Activated naive CD8-positive, alpha-beta T cell (primary cell): Measurements from ENCODE around the gene USP4.
"Not testable (repeated sequence)": the region's sequence is repeated elsewhere in the genome, so short reads cannot be mapped to it uniquely, and the experiment has no call there.

Source experiments
- H3K27ac Mint-ChIP-seq: one replicate; pipeline ENCODE4 v1.8.0; 2021; ENCODE audit warnings: mixed read lengths
- H3K27me3 Mint-ChIP-seq: one replicate; pipeline ENCODE4 v1.8.0; 2021; ENCODE audit warnings: mixed read lengths
- H3K36me3 Mint-ChIP-seq: one replicate; pipeline ENCODE4 v1.8.0; 2021; ENCODE audit warnings: mixed read lengths
- H3K4me1 Mint-ChIP-seq: one replicate; pipeline ENCODE4 v1.8.0; 2021; ENCODE audit warnings: low read depth, mixed read lengths
- H3K4me3 Mint-ChIP-seq: one replicate; pipeline ENCODE4 v1.8.0; 2021; ENCODE audit warnings: mild to moderate bottlenecking, mixed read lengths
- H3K9me3 Mint-ChIP-seq: one replicate; pipeline ENCODE4 v1.8.0; 2021; ENCODE audit warnings: low read depth, mixed read lengths

USP4 gene

GRCh38 chr3:49358217-49358883, 18.5 kb upstream of the USP4 start, which contains the start of gene GPX1:
Gene GPX1 (minus strand): TSS chr3:49358353. CDS start chr3:49358278, 75 bp downstream.
- Mint-ChIP-seq H3K9me3 (no peaks in the 10 kb centered on the region), H3K4me3 (peak within 1 kb of the TSS; percentile 96), H3K27me3 (no peaks in the 10 kb centered on the region), H3K4me1 (peaks cover 32% of the 10 kb centered on the region), H3K27ac (peak within 1 kb of the TSS; percentile 92), H3K36me3 (peaks cover 18% of the 10 kb centered on the region)

GRCh38 chr3:49357443-49358216, 17.8 kb upstream of the USP4 start:
- Mint-ChIP-seq H3K4me1 (peaks cover 30% of the 10 kb centered on the region), H3K27ac (peak overlapping the region; percentile 92), H3K4me3 (peak overlapping the region; percentile 96), H3K36me3 (peaks cover 18% of the 10 kb centered on the region)
- H3K27me3 Mint-ChIP-seq, H3K9me3 Mint-ChIP-seq: not testable (repeated sequence)

GRCh38 chr3:49357095-49357442, 17.2 kb upstream of the USP4 start:
- peaks cover 27% of the 10 kb centered on the region for H3K4me1 Mint-ChIP-seq

GRCh38 chr3:49352890-49353421, 13.1 kb upstream of the USP4 start:
- Mint-ChIP-seq H3K4me3 (no peak overlapping the region), H3K27ac (peak overlapping the region; percentile 6), H3K9me3 (no peaks in the 10 kb centered on the region), H3K4me1 (peaks cover 19% of the 10 kb centered on the region), H3K36me3 (peaks cover 11% of the 10 kb centered on the region), H3K27me3 (no peaks in the 10 kb centered on the region)

More at GRCh38 chr3:49357095-49357442, 17.2 kb upstream of the USP4 start:
- not testable (repeated sequence) for H3K27me3 Mint-ChIP-seq, H3K9me3 Mint-ChIP-seq
- peak overlapping the region; percentile 96 for H3K4me3 Mint-ChIP-seq
- H3K36me3 Mint-ChIP-seq: peaks cover 18% of the 10 kb centered on the region
- peak overlapping the region; percentile 92 for H3K27ac Mint-ChIP-seq

- Mint-ChIP-seq H3K36me3 (peaks cover 8% of the 10 kb centered on the region), H3K27ac (no peak overlapping the region), H3K9me3 (no peaks in the 10 kb centered on the region), H3K4me3 (no peak overlapping the region), H3K4me1 (peaks cover 16% of the 10 kb centered on the region), H3K27me3 (no peaks in the 10 kb centered on the region)
These were observed 12.4 kb upstream of the USP4 start for GRCh38 chr3:49352281-49352680.

- H3K27ac Mint-ChIP-seq: peak overlapping the region; percentile 23
These were observed 11.7 kb upstream of the USP4 start for GRCh38 chr3:49351521-49352011.

GRCh38 chr3:49349348-49350114, 9.7 kb upstream of the USP4 start:
- H3K27ac Mint-ChIP-seq: no peak overlapping the region
- peaks cover 2% of the 10 kb centered on the region for H3K36me3 Mint-ChIP-seq
- no peaks in the 10 kb centered on the region for H3K9me3 Mint-ChIP-seq
- H3K4me1 Mint-ChIP-seq: peaks cover 14% of the 10 kb centered on the region
- no peak overlapping the region for H3K4me3 Mint-ChIP-seq
- no peaks in the 10 kb centered on the region for H3K27me3 Mint-ChIP-seq

More at GRCh38 chr3:49351521-49352011, 11.7 kb upstream of the USP4 start:
- H3K27me3 Mint-ChIP-seq: no peaks in the 10 kb centered on the region
- peaks cover 7% of the 10 kb centered on the region for H3K36me3 Mint-ChIP-seq
- H3K9me3 Mint-ChIP-seq: no peaks in the 10 kb centered on the region
- no peak overlapping the region for H3K4me3 Mint-ChIP-seq
- peaks cover 15% of the 10 kb centered on the region for H3K4me1 Mint-ChIP-seq

GRCh38 chr3:49348361-49348760, 8.5 kb upstream of the USP4 start:
- H3K4me3 Mint-ChIP-seq, H3K27ac Mint-ChIP-seq, H3K27me3 Mint-ChIP-seq, H3K36me3 Mint-ChIP-seq, H3K9me3 Mint-ChIP-seq: not testable (repeated sequence)
- H3K4me1 Mint-ChIP-seq: peaks cover 12% of the 10 kb centered on the region

- Mint-ChIP-seq H3K9me3 (no peaks in the 10 kb centered on the region), H3K27me3 (no peaks in the 10 kb centered on the region), H3K36me3 (no peaks in the 10 kb centered on the region), H3K27ac (no peak overlapping the region), H3K4me1 (peaks cover 16% of the 10 kb centered on the region), H3K4me3 (no peak overlapping the region)
These were observed 7.0 kb upstream of the USP4 start for GRCh38 chr3:49346797-49347251.

- peak overlapping the region; percentile 41 for H3K27ac Mint-ChIP-seq
- no peaks in the 10 kb centered on the region for H3K27me3 Mint-ChIP-seq
- no peak overlapping the region for H3K4me3 Mint-ChIP-seq
- no peaks in the 10 kb centered on the region for H3K9me3 Mint-ChIP-seq
- H3K4me1 Mint-ChIP-seq: peaks cover 36% of the 10 kb centered on the region
- H3K36me3 Mint-ChIP-seq: no peaks in the 10 kb centered on the region
These were observed 3.3 kb upstream of the USP4 start for GRCh38 chr3:49343163-49343562.

- Mint-ChIP-seq H3K36me3 (no peaks in the 10 kb centered on the region), H3K27me3 (no peaks in the 10 kb centered on the region), H3K9me3 (no peaks in the 10 kb centered on the region), H3K27ac (peak overlapping the region; percentile 94), H3K4me1 (peaks cover 39% of the 10 kb centered on the region), H3K4me3 (peak overlapping the region; percentile 53)
These were observed 2.1 kb upstream of the USP4 start for GRCh38 chr3:49341996-49342395.

- no peaks in the 10 kb centered on the region for H3K9me3 Mint-ChIP-seq
- peaks cover 41% of the 10 kb centered on the region for H3K4me1 Mint-ChIP-seq
- H3K27ac Mint-ChIP-seq: peak overlapping the region; percentile 95
- no peaks in the 10 kb centered on the region for H3K36me3 Mint-ChIP-seq
- peak overlapping the region; percentile 94 for H3K4me3 Mint-ChIP-seq
- no peaks in the 10 kb centered on the region for H3K27me3 Mint-ChIP-seq
These were observed 292 bp downstream of the USP4 start for GRCh38 chr3:49339581-49339940.

- peak overlapping the region; percentile 34 for H3K27ac Mint-ChIP-seq
- H3K36me3 Mint-ChIP-seq: peaks cover 5% of the 10 kb centered on the region
- peaks cover 35% of the 10 kb centered on the region for H3K4me1 Mint-ChIP-seq
- no peaks in the 10 kb centered on the region for H3K9me3 Mint-ChIP-seq
- H3K4me3 Mint-ChIP-seq: no peak overlapping the region
- no peaks in the 10 kb centered on the region for H3K27me3 Mint-ChIP-seq
These were observed 5.8 kb downstream of the USP4 start for GRCh38 chr3:49333916-49334633.

- Mint-ChIP-seq H3K27me3 (no peaks in the 10 kb centered on the region), H3K4me3 (no peak overlapping the region), H3K36me3 (peaks cover 5% of the 10 kb centered on the region), H3K4me1 (peaks cover 30% of the 10 kb centered on the region), H3K27ac (peak overlapping the region; percentile 73), H3K9me3 (no peaks in the 10 kb centered on the region)
These were observed 6.8 kb downstream of the USP4 start for GRCh38 chr3:49333091-49333490.
